Activated CD4-positive, CD25-positive, alpha-beta regulatory T cell treated with anti-CD3 and anti-CD28 coated beads, Interleukin-2, amount 50 U/mL, for 72 hours (primary cell): ENCODE measurements around the gene LYPD8.

Experiments
- DNase-seq: peaks from one replicate; pipeline ENCODE4 v3.0.0; 2021

The LYPD8 gene

DNA sequence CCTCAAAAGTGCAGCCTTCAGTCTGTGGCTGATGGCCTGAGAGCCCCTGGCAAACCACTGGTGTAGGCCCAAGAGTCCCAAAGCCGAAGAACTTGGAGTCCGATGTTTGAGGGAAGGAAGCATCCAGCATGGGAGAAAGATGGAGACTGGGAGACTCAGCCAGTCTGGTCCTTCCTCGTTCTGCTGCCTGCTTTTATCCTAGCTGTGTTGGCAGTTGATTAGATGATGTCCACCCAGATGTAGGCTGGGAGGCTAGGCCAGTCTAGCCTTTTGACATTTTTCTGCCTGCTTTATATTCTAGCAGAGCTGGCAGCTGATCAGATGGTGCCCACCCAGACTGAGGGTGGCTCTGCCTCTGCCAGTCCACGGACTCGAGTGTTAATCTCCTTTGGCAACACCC, 1.1 kb upstream of the LYPD8 start:
- no peak for DNase-seq

DNA sequence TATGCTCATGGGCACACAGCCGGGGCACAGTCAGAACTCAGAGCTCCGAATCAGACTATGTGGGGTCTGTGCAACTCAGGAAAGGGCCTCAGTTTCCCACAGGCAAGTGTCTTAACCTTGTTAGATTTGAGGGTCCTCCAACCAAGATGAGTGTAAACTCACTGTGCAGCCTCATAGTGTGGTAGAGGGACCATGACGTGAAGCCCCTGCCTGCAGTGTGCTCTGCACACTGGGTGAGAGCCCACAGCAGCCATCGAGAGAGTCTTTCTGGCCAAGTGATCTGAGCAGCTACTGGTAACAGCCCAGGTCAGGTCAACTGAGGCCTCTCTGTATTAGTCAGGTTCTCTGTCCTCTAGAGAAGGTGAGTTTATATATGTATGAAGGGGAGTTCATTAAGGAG, 592 bp upstream of the LYPD8 start:
- DNase-seq, result no peak

DNA sequence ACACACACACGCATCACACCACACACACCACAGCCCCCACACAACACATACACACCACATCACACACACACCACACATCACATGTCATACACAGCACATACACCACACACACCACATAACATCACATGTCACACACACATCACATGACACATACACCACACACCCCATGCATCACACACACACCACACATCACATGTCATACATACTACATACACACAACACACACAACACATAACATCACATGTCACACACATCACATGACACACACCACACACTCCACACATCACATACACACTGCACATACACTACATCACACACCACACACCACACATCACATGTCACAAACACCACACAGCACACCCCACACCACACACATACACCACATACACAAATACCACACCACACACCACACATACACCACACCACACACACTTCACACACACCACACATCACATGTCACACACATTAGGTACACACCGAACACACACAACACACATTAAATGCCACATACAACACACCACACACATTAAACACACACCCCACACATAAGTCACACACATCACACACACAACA, 1.8 kb downstream of the LYPD8 start:
- no peak for DNase-seq

DNA sequence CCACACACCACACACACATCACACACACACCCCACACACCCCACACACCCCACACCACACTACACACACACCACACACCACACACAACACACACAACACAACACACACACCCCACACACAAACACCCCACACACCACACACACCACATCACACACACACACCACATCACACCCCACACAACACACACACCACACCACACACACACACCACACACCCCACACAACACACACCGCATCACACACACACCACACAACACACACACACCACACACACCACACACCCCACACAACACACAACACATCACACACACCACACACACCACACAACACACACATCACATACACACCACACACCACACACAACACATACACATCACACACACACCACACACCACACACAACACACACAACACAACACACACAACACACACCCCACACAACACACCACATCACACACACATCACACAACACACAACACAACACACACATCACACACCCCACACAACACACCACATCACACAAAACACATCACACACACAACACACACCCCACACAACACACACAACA, 2.4 kb downstream of the LYPD8 start:
- DNase-seq, result no peak

DNA sequence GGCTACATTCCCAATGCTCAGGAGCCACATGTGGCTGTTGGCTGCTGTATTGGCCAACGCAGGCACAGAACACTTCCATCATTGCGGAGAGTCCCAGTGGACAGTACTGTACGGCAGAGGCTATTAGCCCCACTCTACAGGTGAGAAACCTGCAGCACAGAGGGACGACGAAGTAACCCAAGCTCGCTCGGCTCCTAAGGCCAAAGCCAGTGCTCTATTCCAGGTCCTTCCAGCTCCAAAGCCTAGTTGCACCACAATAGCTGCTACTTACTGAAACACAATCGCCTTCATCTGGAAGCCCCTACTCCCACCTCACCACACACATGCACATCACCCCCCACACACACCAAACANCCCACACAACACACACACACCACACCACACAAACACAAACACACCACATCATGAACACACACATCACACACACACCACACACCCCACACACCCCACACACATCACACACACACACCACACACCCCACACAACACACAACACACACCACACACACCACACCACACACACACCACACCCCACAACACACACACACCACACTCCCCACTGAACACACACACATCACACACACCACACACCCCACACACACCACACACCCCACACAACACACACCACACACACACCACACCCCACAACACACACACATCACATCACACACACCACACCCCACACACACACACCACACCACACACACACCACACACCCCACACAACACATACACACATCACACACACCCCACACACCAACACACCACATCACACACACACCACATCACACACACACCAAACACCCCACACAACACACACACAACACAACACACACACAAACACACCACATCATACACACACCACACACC, 3.2 kb downstream of the LYPD8 start:
- no peak for DNase-seq

DNA sequence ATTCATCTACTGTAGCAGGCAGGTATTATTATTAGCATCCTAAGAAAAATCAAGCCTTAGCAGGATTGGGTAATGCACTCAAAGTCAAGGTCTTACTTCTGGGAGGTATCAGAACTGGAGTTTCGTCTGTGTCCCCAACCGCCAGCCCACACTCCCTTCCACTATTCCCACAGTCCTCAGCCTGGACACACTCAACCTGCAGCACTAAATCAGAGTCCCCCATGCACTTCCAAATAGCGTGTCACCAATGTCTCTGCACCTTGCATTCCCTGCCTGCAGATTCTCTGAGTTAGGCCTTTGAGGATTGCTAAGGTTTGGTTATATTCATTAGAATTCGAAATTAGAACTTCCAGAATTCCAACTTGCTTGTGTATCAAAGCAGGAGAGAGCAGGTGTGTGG, 3.9 kb downstream of the LYPD8 start:
- DNase-seq, result no peak

DNA sequence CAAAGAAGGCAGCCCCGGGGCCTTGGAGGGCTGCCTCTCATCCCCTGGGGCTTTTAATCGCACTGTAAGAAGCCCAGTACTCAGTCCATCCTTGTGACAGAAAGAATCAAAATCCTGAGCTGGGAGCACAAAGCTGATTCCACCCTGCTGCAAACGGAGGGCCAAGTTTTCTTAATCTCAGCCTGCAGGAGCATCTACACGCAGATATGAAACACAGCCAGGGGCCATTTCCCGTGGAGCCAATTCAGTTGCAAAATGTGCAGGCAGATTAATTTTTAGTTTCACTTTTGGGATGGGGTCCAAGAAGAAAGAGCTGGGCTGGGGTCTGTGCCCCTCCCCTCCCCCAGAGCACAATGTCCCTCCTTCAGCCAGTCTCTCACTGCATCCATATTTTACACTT, 4.4 kb downstream of the LYPD8 start:
- no peak for DNase-seq

DNA sequence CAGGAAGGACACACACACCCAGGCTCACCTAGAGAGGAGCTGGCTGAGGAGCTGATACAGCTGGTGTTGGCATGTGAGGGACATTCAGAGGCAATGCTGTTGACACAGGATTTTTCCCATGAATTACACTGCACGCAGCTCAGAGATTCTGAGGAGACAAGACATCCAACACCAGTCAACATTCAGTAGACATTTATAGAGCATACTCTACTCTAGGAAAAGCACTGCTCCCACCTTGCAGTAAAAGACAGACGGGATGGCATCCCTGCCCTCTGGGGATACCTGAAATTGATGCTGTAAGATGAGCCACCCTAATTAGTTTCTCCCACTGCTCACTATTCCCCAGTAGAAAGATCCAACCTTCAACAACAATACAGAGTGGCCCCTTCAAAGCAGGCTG, 5.1 kb downstream of the LYPD8 start:
- DNase-seq, result no peak

DNA sequence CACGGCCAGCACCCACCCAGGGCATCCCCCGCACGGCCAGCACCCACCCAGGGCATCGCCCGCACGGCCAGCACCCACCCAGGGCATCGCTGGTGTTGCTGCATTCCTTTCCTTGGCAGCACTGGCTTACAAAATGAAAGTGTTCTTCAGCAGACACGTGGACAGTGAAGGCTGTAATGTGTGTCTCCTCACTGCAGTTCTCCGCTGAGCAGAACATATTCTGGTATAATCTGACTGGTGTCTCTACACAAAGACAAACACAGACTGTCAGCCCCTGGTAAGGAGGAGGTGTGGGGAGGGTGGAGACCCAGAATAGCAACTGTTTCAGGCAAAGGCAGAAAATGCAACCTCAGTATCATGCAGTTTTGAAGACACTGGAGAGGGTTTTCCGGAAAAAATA, 7.3 kb downstream of the LYPD8 start:
- no peak for DNase-seq

DNA sequence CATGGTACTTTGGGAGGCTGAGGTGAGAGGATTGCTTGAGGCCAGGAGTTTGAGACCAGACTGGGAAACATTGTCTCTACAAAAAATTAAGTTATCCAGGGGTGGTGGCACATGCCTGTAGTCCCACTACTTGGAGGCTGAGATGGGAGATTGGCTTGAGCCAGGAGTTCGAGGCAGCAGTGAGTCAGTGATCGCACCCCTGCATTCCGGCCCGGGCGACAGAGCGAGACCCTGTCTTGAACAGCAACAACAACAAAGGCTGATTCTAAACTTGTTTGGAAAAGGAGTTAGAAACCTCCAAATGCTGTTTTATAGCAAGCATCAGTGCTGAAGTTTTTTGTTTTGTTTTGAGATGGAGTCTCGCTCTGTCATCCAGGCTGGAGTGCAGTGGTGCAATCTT, 14.7 kb downstream of the LYPD8 start:
- no peak for DNase-seq

DNA sequence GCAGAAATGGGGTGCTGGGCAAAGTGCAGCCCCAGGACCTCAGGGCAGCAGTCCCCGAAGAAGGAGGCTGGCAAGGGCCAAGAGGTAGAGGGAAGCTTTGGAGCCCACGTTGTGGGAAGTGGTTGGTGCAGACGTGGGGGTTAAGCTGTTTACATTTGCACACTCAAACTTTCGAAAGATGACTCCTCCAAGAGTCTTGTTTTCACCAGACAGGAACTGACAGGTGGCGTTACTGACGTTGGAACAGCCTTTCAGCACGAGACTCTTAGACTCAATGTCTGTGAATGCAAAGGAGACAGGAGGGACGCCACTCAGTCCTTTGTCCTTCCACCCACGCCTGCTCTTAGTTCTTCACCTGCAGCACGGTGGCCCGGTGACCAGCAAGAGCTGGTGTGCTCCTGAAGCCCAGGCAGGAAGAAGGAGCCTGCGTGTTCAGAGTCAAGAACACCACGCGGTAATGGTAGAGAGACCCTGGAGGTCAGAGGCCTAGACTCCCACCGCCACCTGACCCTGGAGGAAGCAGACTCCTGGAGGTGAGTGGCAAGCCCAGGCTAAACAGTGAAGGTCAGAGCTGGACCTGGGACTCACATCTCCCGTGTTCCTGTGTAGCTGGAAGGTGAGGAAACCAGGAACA, 15.9 kb downstream of the LYPD8 start:
- no peak for DNase-seq

DNA sequence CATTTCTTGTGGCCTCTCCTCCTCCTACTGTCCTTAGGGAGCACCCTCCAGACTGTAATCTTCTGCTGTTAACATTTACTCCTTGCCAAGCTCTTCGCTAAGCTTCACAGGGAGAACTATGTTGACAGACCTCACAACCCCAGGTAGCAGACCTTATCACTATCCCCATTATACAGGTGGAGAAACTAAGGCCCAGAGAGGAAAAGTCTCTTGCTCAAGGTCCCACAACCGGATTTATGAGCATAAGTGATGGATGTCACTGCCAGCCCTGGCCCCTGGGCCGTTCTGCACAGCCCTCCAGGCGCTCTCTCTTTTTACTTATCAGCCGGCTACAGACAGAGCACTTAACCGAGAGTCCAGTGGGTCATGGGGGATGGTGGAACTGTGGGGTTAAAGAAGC, 18.1 kb downstream of the LYPD8 start:
- DNase-seq, result no peak

DNA sequence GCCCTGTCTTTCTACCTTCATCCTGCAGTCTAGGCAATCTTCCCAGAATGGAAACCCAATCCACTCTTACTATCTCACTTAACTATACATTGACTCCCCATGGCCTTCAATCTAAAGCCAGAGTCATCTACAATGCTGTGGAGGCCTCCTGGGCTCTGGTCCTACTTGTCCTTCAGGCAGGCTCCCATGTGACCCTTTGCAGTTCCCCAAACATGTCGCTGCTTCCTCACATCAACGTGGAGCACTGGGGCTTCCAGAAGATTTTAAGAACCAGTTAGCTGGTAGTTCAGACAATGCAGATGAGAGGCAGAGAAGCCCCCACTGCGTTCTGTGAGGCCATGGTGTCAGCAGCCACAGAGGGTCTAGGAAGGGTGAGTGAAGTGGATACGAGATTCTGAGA, 18.6 kb downstream of the LYPD8 start:
- DNase-seq, result no peak

DNA sequence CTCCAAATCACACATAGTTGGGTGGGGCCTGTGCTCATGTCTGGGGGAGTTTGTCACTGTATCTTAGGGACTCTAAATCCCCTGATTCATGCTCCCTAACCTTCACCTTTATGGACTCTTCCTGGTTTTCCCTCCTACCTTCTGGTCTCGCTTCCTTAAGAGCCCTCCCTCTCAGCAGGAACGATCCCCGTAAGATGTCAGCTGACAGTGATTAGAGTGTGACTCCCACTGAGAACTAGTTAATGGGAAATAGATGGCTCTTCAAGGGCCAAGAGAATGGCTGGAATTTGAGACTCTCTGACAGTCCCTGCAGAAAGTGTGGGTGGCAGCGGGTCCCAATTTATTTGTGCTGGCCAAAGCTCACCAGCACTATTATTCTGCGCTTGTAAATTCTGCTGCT, 22.0 kb downstream of the LYPD8 start:
- DNase-seq, result no peak

DNA sequence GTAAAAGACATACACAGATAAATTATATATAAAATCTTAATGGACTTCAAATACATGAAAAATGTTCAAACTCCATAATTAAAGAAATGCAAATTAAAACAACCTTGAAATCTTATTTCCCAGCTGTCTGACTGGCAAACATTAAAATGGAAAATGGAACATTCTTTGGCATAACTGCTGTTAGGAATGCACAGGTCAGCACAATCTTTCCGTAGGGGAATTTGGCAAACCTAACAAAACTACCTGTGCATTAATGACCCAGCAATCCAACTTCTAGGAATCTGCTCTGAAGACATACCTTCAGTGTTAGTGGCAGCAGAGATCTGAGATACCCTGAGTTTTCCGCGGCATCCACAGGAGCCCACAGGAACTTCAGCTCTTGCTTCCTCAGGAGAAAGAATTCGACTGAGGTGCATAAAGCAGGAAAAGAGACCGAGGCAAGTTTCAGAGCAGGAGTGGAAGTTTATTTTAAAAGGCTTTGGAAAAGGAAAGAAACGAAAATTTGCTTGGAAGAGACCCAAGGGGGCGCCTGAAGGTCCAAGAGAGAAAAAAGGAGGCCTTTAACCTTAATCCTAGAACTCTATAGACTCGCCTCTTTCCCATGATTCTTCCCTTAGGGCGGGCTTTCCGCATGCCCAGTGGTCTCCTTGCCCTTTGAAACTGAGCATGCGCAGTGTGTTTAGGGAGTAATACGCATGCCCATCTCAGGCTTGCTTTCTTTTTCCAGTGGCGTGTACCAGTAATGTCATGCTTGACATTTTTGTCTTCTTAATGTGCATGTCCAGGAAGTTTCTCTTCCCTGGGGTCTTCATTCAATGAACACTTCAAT, 24.8 kb downstream of the LYPD8 start:
- DNase-seq, result no peak

DNA sequence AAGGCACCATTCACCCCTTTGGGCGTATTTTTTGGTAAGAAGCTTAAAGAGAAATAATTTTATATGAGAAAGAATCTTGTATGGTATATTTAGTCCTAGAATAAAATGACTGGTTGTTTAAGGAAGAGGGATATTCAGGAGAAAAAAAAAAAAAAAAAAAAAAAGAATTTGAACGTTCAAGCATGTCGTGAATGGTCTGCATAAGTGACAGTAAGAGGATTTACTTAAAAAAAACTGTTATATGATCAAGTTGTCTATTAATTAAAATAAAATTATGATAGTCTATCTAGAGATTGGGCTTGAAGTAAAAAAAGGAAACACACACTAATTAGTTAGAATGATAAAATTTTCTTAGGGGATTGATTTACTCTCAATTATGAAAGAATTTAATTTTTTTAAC, 41.3 kb downstream of the LYPD8 start:
- DNase-seq, result no peak

DNA sequence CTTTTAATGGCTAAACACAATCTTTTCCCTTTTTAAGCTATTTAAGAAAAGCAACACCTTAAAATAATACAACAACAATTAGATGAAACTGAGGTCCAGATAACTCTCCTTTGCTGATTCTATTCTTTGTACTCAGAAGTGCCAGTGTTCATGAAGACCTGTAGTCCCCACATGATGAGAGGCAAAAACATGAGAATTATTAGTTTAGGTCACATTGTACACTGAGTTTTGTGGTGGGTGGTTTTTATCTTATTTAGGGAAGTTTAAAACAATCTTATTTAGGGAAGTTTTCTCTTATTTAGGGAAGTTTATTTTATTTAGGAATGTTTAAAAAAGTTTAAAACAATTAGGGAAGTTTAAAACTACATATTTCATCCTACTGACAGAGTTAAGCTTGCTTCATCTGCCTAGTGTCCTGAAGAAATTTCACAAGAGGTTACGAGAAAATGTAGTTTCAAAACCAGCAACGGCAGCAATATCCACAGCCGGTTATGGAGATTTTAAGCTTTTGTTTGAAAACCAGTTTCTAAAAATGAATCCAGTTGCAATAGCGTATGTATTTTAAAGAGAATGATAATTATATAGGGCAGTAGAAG, 45.2 kb downstream of the LYPD8 start:
- no peak for DNase-seq

DNA sequence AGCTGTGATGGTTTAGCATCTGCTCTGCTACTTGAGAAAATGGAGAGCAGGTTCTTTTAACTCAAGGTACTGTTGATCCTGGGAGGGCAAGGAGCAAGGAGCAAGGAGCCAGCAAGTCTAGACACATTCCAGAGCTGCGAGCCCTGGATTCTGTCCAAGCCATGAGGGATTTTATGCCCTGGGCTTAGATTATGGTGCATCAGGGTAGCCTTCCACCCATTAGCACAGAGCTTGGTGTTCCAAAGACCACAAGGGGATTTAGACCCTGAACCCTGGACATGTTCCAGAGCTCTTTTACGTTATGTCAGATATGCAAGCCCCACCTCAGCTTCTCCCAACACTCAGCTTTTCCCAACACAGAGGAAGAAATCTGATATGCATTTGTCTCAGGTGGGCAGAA, 51.0 kb downstream of the LYPD8 start:
- no peak for DNase-seq

DNA sequence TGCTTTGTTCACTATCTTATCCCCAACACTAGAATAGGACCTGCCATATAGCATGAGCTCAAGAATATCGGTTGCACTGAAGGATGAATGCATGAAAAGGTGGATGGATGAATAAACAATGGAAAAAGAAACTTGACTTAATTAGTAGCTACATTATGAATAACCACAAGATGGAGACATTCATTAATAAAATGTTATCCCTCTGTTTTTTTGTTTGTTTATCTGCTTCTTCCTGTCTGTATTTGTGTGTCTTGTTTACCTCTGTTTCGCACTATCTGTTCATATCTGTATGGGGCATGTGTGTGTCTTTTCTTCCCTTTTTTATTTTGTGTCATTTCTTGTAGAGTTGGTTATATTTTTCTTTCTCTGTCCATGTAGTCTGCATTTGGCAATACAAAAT, 51.9 kb downstream of the LYPD8 start:
- DNase-seq, result no peak

DNA sequence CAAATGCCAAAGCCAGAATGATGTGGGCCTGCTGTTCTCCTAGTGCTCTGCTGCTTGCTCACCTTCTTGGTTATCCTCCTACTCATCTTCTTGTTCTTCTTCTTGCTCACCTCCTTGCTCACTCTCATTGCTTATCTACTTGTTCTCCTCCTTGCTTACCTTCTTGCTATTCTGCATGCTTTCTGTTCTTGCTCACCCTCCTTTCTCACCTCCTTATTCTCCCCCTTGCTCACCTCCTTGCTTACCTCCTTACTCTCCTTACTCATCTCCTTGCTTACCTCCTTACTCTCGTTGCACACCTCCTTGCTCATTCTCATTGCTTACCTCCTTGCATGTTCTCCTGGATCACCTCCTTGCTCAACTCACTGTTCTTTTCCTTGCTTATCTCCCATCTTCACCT, 52.8 kb downstream of the LYPD8 start, which contains the start of gene OR14I1:
Gene OR14I1, minus strand, starts transcription at position 53 of the 400 bp plus-strand sequence.
- DNase-seq, result no peak

DNA sequence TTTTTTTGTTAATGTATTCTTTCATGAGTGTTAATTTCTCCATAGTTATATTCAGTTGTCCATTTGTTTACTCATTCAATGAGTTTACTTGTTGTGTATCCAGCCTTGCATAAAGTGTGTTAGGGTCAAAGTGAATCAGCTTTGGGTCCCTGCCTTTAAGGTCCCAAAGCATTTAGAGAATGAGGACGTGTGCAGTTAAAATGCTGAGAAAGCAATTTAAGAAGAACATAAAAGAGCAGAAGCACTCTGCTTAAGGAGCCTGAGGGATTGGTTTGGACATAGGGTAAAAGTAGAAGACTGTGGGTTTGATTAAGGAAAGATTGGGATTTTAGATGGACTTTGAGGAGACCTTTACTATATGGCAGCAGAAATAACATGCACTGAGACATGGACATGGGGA, 56.5 kb downstream of the LYPD8 start:
- DNase-seq, result no peak

DNA sequence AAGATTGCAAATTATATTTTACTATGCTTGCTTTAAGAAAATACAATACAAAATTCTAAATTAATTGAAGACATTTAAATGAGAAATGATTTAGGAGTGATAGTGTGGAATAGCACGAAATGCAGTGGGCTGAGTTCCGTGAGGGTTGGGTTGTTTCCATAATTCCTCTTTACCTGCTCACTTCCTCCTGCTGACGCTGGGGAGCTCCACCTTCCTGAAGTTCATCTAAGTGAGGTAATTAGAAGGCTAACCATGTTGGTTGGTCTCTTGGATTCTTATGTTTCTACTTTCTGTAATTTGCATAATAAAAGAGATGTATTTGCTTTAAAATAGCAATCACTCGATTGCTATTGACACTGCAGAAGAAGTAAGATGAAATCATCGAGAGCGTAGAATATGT, 57.7 kb downstream of the LYPD8 start:
- no peak for DNase-seq

DNA sequence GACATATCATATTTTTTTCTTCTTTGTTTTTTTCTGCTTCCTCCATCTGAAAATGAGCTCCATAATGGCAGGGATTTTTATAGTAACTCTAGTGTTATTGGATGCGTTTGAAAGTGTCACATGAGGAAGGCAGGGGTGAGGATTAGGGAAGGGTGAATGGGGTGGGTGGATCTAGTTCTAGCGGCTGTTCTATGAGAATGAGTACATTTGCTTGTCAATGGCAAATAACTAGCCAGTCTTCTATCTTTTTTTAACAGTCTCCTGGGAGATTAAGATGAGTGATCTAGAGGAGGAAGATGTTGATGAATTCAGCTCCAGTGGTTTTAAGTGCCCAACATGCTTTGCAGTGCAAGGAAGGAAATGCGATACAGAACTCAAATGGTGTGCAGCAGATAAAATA, 58.8 kb downstream of the LYPD8 start:
- no peak for DNase-seq
